HepG2 (cell line): Measurements from ENCODE around the gene PPP4C. TPM values are rescaled to one million over a fixed set of nuclear protein-coding genes. Genes with fewer than 3 reads are reported as not detected.

ENCODE experiments used
- AFF4 ChIP-seq: sonication (generic); formaldehyde crosslinking; IDR thresholded peaks from 2 replicates; pipeline ENCODE4 v1.4.0; 2020; ENCODE audit warnings: missing genetic modification reagents
- EED ChIP-seq: sonication (generic); formaldehyde crosslinking; IDR thresholded peaks from 2 replicates; pipeline ENCODE4 v1.5.0; 2020; ENCODE audit warnings: mild to moderate bottlenecking, missing genetic modification reagents
- GTF2F1 ChIP-seq: fragments of 150-350 bp; IDR thresholded peaks from 2 replicates; pipeline ENCODE4 v1.6.1; 2014; ENCODE audit warnings: low read length
- HOXA5 ChIP-seq: sonication (generic); formaldehyde crosslinking; IDR thresholded peaks from 2 replicates; pipeline ENCODE4 v1.4.0; 2020; ENCODE audit warnings: missing genetic modification reagents
- KLF16 ChIP-seq, 2 experiments: sonication (generic) in 1 of 2; formaldehyde crosslinking in 1 of 2; IDR thresholded peaks; 2 replicates each; pipeline versions ENCODE4 v1.6.1 to v1.8.0; 2016 to 2023; ENCODE audit warnings: missing genetic modification reagents in 2 of 2, missing compliant biosample characterization in 1 of 2
- KMT2A ChIP-seq: sonication (generic); formaldehyde crosslinking; IDR thresholded peaks from 2 replicates; pipeline ENCODE4 v1.4.0; 2020; ENCODE audit warnings: missing genetic modification reagents
- LRRFIP1 ChIP-seq: sonication (generic); formaldehyde crosslinking; conservative IDR thresholded peaks from 2 replicates; pipeline ENCODE4 v1.4.0; 2020; ENCODE audit warnings: missing genetic modification reagents
- MBNL3 ChIP-seq: fragments of 250-450 bp; sonication (Bioruptor Pico); conservative IDR thresholded peaks from 2 replicates; pipeline ENCODE4 v1.8.0; 2022; ENCODE audit warnings: mild to moderate bottlenecking, inconsistent platforms
- MIXL1 ChIP-seq: IDR thresholded peaks from 2 replicates; pipeline ENCODE4 v1.6.1; 2016
- MXD3 ChIP-seq: IDR thresholded peaks from 2 replicates; pipeline ENCODE4 v1.6.1; 2016; ENCODE audit warnings: mild to moderate bottlenecking, missing biosample characterization, missing genetic modification reagents
- PAXIP1 ChIP-seq: sonication (generic); formaldehyde crosslinking; conservative IDR thresholded peaks from 2 replicates; pipeline ENCODE4 v1.4.0; 2020; ENCODE audit warnings: mild to moderate bottlenecking, missing genetic modification reagents, moderate library complexity
- RAD21 ChIP-seq: fragments of 450-650 bp; formaldehyde crosslinking; IDR thresholded peaks from 2 replicates; pipeline ENCODE4 v1.5.0; 2020; ENCODE audit warnings: mild to moderate bottlenecking
- TBX2 ChIP-seq: sonication (generic); formaldehyde crosslinking; IDR thresholded peaks from 2 replicates; pipeline ENCODE4 v1.5.0; 2020; ENCODE audit warnings: missing genetic modification reagents, mild to moderate bottlenecking, borderline replicate concordance
- TP53 ChIP-seq: sonication (generic); formaldehyde crosslinking; conservative IDR thresholded peaks from 2 replicates; pipeline ENCODE4 v1.4.0; 2020; ENCODE audit warnings: missing genetic modification reagents
- ZNF260 ChIP-seq: sonication (generic); formaldehyde crosslinking; IDR thresholded peaks from 2 replicates; pipeline ENCODE4 v1.4.0; 2020; ENCODE audit warnings: missing genetic modification reagents, low read depth, mild to moderate bottlenecking, borderline replicate concordance
- ZNF383 ChIP-seq: sonication (generic); formaldehyde crosslinking; IDR thresholded peaks from 2 replicates; pipeline ENCODE4 v1.4.0; 2020; ENCODE audit warnings: missing genetic modification reagents, mild to moderate bottlenecking, borderline replicate concordance
- ZNF709 ChIP-seq: sonication (generic); formaldehyde crosslinking; IDR thresholded peaks from 2 replicates; pipeline ENCODE4 v1.5.0; 2020; ENCODE audit warnings: mild to moderate bottlenecking, missing genetic modification reagents
- ZNF879 ChIP-seq: sonication (generic); formaldehyde crosslinking; IDR thresholded peaks from 2 replicates; pipeline ENCODE4 v1.8.1; 2023; ENCODE audit warnings: missing genetic modification reagents
- ZSCAN21 ChIP-seq: sonication (generic); formaldehyde crosslinking; IDR thresholded peaks from 2 replicates; pipeline ENCODE4 v1.8.0; 2022; ENCODE audit warnings: mild to moderate bottlenecking, missing genetic modification reagents, moderate library complexity, borderline replicate concordance
- polyA plus RNA-seq, 8 experiments: library from polyadenylated mRNA; depleted of rRNA in 3 of 8; stranded (reverse) in 7 of 8; unstranded in 1 of 8; fragments of >200 nt; fragmentation: Illumina TruSeq in 4 of 8; extraction: Trizol in 4 of 8; gene quantifications; 2 replicates each; pipeline versions ENCODE4 v1.2.1 to v1.2.3, GENCODE V29; 2011 to 2016; ENCODE audit warnings: low read depth in 4 of 8, missing spikeins in 1 of 8, mixed read lengths in 1 of 8; ENCODE audit not compliant: insufficient read depth in 1 of 8
- total RNA-seq, 5 experiments: library from RNA; depleted of rRNA; stranded (reverse); fragments of >200 nt; fragmentation: Illumina TruSeq; extraction: Trizol; gene quantifications; 2 replicates each; pipeline ENCODE4 v1.2.3, GENCODE V29; 2016; ENCODE audit warnings: low read depth in 1 of 5

The PPP4C gene
- total and polyA plus RNA-seq, 2 of the 13 experiments (the other 11 are each of a cell fraction or from before 2014, with no cell fraction given) = 176 to 220 TPM

- TF ChIP-seq PAXIP1 (no peak), TP53 (no peak), TBX2 (0 out of 2 replicates have a peak, but pooled peaks have one; percentile 8), ZNF260 (CRISPR knock-in tag) (no peak), MBNL3 (CRISPR knock-in tag) (no peak), GTF2F1 (no peak), AFF4 (CRISPR knock-in tag) (no peak), HOXA5 (no peak), ZSCAN21 (0 out of 2 replicates have a peak, but pooled peaks have one; percentile 29), ZNF709 (CRISPR knock-in tag) (no peak; the same call in 1 of the 2 replicates), KLF16 (CRISPR knock-in tag; IDR thresholded peaks at IDR 0.05) (peak in 1 of 2 experiments; percentile 39; a peak in 1 of 4 replicates), MXD3 (CRISPR knock-in tag) (0 out of 2 replicates have a peak, but pooled peaks have one; percentile 9), ZNF383 (CRISPR knock-in tag) (no peak), LRRFIP1 (CRISPR knock-in tag) (no peak), MIXL1 (CRISPR knock-in tag) (peak; percentile 59; the same call in 1 of the 2 replicates), KMT2A (CRISPR knock-in tag) (no peak), EED (CRISPR knock-in tag) (no peak), ZNF879 (no peak), RAD21 (peak; percentile 42; the same call in 1 of the 2 replicates)
These were observed 6.8 kb upstream of the PPP4C start (continued) for GRCh38 chr16:30068750-30069610.
